Thyroid gland (tissue), 4 donors: ENCODE data around the gene PLXNB2.

Experiments used
- POLR2A ChIP-seq, 2 donors: fragments of 450-650 bp; IDR thresholded peaks; one replicate each; pipeline ENCODE4 v1.6.1; 2017; ENCODE audit warnings: antibody characterized with exemption in 2 of 2, mild to moderate bottlenecking in 2 of 2, moderate library complexity in 1 of 2
- TF ChIP-seq, protein P1 (sequence below), 6 experiments: fragments of 200-600 bp in 3 of 6; fragments of 450-650 bp in 3 of 6; sonication (generic) in 3 of 6; IDR thresholded peaks; one replicate each; pipeline ENCODE4 v1.5.1; 2016 to 2019; ENCODE audit warnings: antibody characterized with exemption in 6 of 6, mild to moderate bottlenecking in 2 of 6, inconsistent platforms in 1 of 6, moderate library complexity in 1 of 6

DNA sequence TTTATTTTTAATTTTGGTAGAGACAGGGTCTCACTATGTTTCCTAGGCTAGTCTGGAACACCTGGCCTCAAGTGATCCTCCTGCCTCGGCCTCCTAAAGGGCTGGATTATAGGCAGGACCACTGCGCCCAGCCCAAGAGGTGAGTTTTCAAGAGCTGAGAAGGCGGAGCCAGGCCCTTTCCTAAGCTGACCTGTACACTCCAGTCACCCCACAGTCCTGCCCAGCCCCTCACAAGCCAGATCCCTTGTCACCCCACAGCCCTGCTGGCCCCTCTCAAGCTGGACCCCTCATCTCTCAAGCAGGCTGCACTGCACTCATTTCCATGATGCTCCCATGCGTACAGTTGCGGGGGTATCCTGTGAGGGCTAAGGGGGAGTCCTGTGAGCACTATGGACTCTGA, 16.5 kb upstream of the PLXNB2 start:
- TF ChIP-seq, protein P1, sequence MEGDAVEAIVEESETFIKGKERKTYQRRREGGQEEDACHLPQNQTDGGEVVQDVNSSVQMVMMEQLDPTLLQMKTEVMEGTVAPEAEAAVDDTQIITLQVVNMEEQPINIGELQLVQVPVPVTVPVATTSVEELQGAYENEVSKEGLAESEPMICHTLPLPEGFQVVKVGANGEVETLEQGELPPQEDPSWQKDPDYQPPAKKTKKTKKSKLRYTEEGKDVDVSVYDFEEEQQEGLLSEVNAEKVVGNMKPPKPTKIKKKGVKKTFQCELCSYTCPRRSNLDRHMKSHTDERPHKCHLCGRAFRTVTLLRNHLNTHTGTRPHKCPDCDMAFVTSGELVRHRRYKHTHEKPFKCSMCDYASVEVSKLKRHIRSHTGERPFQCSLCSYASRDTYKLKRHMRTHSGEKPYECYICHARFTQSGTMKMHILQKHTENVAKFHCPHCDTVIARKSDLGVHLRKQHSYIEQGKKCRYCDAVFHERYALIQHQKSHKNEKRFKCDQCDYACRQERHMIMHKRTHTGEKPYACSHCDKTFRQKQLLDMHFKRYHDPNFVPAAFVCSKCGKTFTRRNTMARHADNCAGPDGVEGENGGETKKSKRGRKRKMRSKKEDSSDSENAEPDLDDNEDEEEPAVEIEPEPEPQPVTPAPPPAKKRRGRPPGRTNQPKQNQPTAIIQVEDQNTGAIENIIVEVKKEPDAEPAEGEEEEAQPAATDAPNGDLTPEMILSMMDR (IDR thresholded peaks at IDR 0.05), result no peak
- no peak for TF ChIP-seq POLR2A (IDR thresholded peaks at IDR 0.05)
